ENCODE measurements around the gene SP1. TPM values are rescaled to one million over a fixed set of nuclear protein-coding genes. Genes with fewer than 3 reads are reported as not detected.

Gene SP1
- polyA plus RNA-seq, 1 donor from 2014 or later: 7.3 TPM

DNA sequence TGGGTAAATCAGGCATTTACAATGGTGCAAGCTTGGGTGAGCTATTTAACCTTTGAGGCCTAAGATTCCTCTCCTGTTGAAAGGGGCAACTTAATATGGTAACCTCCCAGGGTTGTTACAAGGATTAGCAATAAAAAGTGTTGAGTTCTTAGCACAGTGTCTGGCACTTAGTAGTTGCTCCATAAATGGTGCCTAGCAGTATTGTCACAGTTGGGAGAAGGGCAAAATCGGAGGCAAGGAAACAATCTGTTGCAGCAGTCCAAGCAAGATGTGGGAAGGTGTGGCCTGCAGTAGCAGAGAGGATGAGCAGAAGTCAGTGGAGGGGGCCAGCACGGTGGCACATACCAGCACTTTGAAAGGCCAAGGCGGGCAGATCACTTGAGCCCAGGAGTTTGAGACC lies 36.5 kb upstream of the SP1 start:
- no peaks in the 10 kb centered on the region for H3K9me3 ChIP-seq (ENCODE audit: low read length)
- no peaks in the 10 kb centered on the region for H3K36me3 ChIP-seq (ENCODE audit: insufficient read depth, low read length)
- no peaks in the 10 kb centered on the region for H3K27me3 ChIP-seq (ENCODE audit: insufficient read depth, low read depth, low read length)
- H3K79me2 ChIP-seq (replicated peaks; ENCODE audit: insufficient read depth, low read length): no peaks in the 10 kb centered on the region
- no peak for TF ChIP-seq POLR2AphosphoS5 (IDR thresholded peaks at IDR 0.05)
- TF ChIP-seq, protein P1, sequence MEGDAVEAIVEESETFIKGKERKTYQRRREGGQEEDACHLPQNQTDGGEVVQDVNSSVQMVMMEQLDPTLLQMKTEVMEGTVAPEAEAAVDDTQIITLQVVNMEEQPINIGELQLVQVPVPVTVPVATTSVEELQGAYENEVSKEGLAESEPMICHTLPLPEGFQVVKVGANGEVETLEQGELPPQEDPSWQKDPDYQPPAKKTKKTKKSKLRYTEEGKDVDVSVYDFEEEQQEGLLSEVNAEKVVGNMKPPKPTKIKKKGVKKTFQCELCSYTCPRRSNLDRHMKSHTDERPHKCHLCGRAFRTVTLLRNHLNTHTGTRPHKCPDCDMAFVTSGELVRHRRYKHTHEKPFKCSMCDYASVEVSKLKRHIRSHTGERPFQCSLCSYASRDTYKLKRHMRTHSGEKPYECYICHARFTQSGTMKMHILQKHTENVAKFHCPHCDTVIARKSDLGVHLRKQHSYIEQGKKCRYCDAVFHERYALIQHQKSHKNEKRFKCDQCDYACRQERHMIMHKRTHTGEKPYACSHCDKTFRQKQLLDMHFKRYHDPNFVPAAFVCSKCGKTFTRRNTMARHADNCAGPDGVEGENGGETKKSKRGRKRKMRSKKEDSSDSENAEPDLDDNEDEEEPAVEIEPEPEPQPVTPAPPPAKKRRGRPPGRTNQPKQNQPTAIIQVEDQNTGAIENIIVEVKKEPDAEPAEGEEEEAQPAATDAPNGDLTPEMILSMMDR (IDR thresholded peaks at IDR 0.05; ENCODE audit: poor library complexity, severe bottlenecking): no peak
- TF ChIP-seq EZH2 (IDR thresholded peaks at IDR 0.05; ENCODE audit: borderline replicate concordance, insufficient read depth, low read length, poor library complexity, severe bottlenecking): no peak
- no peak for TF ChIP-seq EP300 (conservative IDR thresholded peaks at IDR 0.05; ENCODE audit: poor library complexity, severe bottlenecking)
- H3K4me3 ChIP-seq (ENCODE audit: low read length): no peak overlapping the region
- no peaks in the 10 kb centered on the region for H4K20me1 ChIP-seq (ENCODE audit: insufficient read depth)
- H3K9me2 ChIP-seq (ENCODE audit: insufficient read depth, low read length): no peaks in the 10 kb centered on the region
- H3F3A ChIP-seq (ENCODE audit: insufficient read depth, low read length, poor library complexity, severe bottlenecking): no peaks in the 10 kb centered on the region
- no peak overlapping the region for H3K4me2 ChIP-seq (ENCODE audit: low read length)
- no peak overlapping the region for H2AFZ ChIP-seq (ENCODE audit: low read depth, low read length)
- no peak overlapping the region for H3K9ac ChIP-seq (ENCODE audit: low read length)
- H3K27ac ChIP-seq (ENCODE audit: low read length): no peak overlapping the region

DNA sequence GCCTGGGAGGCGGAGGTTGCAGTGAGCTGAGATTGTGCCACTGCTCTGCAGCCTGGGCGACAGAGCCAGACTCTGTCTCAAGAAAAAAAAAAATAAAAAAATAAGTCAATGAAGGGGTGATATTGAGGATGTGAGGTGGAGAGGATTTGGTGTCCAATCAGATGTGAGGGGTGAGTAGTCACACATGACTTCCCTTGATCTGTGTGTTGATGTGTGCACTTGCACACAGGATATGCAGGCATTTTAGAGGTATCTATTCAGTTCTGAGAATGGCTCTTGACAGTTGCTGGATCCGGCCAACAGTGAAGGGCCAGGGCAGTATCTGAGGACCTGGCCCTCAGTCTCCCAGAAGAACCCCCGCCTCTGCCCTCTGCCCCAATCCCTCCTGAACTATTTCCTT lies 36.0 kb upstream of the SP1 start:
- H3K4me3 ChIP-seq (ENCODE audit: low read length): peak overlapping the region; percentile 80
- H3F3A ChIP-seq (ENCODE audit: insufficient read depth, low read length, poor library complexity, severe bottlenecking): no peaks in the 10 kb centered on the region
- no peaks in the 10 kb centered on the region for H3K9me2 ChIP-seq (ENCODE audit: insufficient read depth, low read length)
- no peaks in the 10 kb centered on the region for H3K9me3 ChIP-seq (ENCODE audit: low read length)
- H3K27me3 ChIP-seq (ENCODE audit: insufficient read depth, low read depth, low read length): no peaks in the 10 kb centered on the region
- no peak overlapping the region for H2AFZ ChIP-seq (ENCODE audit: low read depth, low read length)
- no peak overlapping the region for H3K4me2 ChIP-seq (ENCODE audit: low read length)
- H4K20me1 ChIP-seq (ENCODE audit: insufficient read depth): no peaks in the 10 kb centered on the region
- TF ChIP-seq POLR2AphosphoS5 (IDR thresholded peaks at IDR 0.05): no peak
- no peak for TF ChIP-seq MXI1 (conservative IDR thresholded peaks at IDR 0.05; ENCODE audit: poor library complexity, severe bottlenecking)
- no peak for TF ChIP-seq TAF1 (IDR thresholded peaks at IDR 0.05; ENCODE audit: low read depth)
- no peak for TF ChIP-seq SMC3 (conservative IDR thresholded peaks at IDR 0.05; ENCODE audit: poor library complexity)
- TF ChIP-seq EZH2 (IDR thresholded peaks at IDR 0.05; ENCODE audit: borderline replicate concordance, insufficient read depth, low read length, poor library complexity, severe bottlenecking): no peak
- TF ChIP-seq RAD21 (conservative IDR thresholded peaks at IDR 0.05): no peak
- TF ChIP-seq, protein P2, sequence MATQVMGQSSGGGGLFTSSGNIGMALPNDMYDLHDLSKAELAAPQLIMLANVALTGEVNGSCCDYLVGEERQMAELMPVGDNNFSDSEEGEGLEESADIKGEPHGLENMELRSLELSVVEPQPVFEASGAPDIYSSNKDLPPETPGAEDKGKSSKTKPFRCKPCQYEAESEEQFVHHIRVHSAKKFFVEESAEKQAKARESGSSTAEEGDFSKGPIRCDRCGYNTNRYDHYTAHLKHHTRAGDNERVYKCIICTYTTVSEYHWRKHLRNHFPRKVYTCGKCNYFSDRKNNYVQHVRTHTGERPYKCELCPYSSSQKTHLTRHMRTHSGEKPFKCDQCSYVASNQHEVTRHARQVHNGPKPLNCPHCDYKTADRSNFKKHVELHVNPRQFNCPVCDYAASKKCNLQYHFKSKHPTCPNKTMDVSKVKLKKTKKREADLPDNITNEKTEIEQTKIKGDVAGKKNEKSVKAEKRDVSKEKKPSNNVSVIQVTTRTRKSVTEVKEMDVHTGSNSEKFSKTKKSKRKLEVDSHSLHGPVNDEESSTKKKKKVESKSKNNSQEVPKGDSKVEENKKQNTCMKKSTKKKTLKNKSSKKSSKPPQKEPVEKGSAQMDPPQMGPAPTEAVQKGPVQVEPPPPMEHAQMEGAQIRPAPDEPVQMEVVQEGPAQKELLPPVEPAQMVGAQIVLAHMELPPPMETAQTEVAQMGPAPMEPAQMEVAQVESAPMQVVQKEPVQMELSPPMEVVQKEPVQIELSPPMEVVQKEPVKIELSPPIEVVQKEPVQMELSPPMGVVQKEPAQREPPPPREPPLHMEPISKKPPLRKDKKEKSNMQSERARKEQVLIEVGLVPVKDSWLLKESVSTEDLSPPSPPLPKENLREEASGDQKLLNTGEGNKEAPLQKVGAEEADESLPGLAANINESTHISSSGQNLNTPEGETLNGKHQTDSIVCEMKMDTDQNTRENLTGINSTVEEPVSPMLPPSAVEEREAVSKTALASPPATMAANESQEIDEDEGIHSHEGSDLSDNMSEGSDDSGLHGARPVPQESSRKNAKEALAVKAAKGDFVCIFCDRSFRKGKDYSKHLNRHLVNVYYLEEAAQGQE (IDR thresholded peaks at IDR 0.05; ENCODE audit: borderline replicate concordance): no peak
- TF ChIP-seq EP300 (conservative IDR thresholded peaks at IDR 0.05; ENCODE audit: poor library complexity, severe bottlenecking): no peak
- TF ChIP-seq, protein P1 (IDR thresholded peaks at IDR 0.05; ENCODE audit: poor library complexity, severe bottlenecking): no peak
- H3K27ac ChIP-seq (ENCODE audit: low read length): no peak overlapping the region
- H3K36me3 ChIP-seq (ENCODE audit: insufficient read depth, low read length): no peaks in the 10 kb centered on the region
- H3K9ac ChIP-seq (ENCODE audit: low read length): peak overlapping the region; percentile 82
- no peaks in the 10 kb centered on the region for H3K79me2 ChIP-seq (replicated peaks; ENCODE audit: insufficient read depth, low read length)

Measured in neural cell (in vitro differentiated cells).